Muscle of leg (tissue), 11 donors: ENCODE results near the gene PIH1D2. TPM values are rescaled to one million over a fixed set of nuclear protein-coding genes. Genes with fewer than 3 reads are reported as not detected.
A peak's percentile ranks its signal among the peaks of the same experiment; 100 is the strongest.
"Not testable (repeated sequence)": the region's sequence is repeated elsewhere in the genome, so short reads cannot be mapped to it uniquely, and the experiment has no call there.

Source experiments
- DNase-seq: peaks from one replicate; pipeline ENCODE4 v3.0.0; 2013
- H3K27ac ChIP-seq: one replicate; pipeline ENCODE4 v1.5.1; 2013; ENCODE audit warnings: mild to moderate bottlenecking, low read length, control low read depth
- H3K27me3 ChIP-seq: one replicate; pipeline ENCODE4 v1.6.1; 2013; ENCODE audit warnings: low read length; ENCODE audit not compliant: control insufficient read depth, insufficient read depth
- H3K36me3 ChIP-seq: one replicate; pipeline ENCODE4 v1.6.1; 2013; ENCODE audit warnings: low read length; ENCODE audit not compliant: control insufficient read depth, insufficient read depth
- H3K4me1 ChIP-seq: one replicate; pipeline ENCODE4 v1.6.1; 2013; ENCODE audit warnings: low read length; ENCODE audit not compliant: control insufficient read depth, insufficient read depth
- H3K4me3 ChIP-seq: one replicate; pipeline ENCODE4 v1.5.1; 2013; ENCODE audit warnings: low read length, control low read depth
- H3K9me3 ChIP-seq: replicated peaks from 2 replicates; pipeline ENCODE4 v1.6.1; 2013; ENCODE audit warnings: low read depth, low read length; ENCODE audit not compliant: control insufficient read depth
- WGBS: methylation state at CpG from one replicate; pipeline ENCODE4 v1.1.5; 2013; ENCODE audit warnings: missing lambda C conversion rate; ENCODE audit not compliant: insufficient coverage; 5-methylcytosine and 5-hydroxymethylcytosine counted together
- polyA plus RNA-seq, 8 donors: library from polyadenylated mRNA; unstranded; fragments of 120-200 nt; gene quantifications; one replicate each; pipeline versions ENCODE4 v1.2.1 to v1.2.3, GENCODE V29; 2013; ENCODE audit warnings: inconsistent platforms in 1 of 8, low replicate concordance in 1 of 8; ENCODE audit not compliant: insufficient read length in 8 of 8, insufficient read depth in 1 of 8
- total RNA-seq: library from RNA; stranded (reverse); fragments of 120-200 nt; gene quantifications from one replicate; pipeline ENCODE4 v1.2.4, GENCODE V29; 2013

Gene PIH1D2
- total and polyA plus RNA-seq, 9 donors, result 1.0 to 1.6 (median 1.2) TPM

- H3K36me3 ChIP-seq, result peaks cover 33% of the 10 kb centered on the region
- no peak overlapping the region for H3K27ac ChIP-seq
- no peak overlapping the region for H3K4me3 ChIP-seq
- no peak for DNase-seq
- H3K4me1 ChIP-seq, result peaks cover 4% of the 10 kb centered on the region
- 63% methylated on average over 1 of the region's 2 CpGs for WGBS
- H3K9me3 ChIP-seq, result no peaks in the 10 kb centered on the region
- no peaks in the 10 kb centered on the region for H3K27me3 ChIP-seq
Measured at GRCh38 chr11:112029460-112029859, 44.4 kb downstream of the PIH1D2 start.

DNA sequence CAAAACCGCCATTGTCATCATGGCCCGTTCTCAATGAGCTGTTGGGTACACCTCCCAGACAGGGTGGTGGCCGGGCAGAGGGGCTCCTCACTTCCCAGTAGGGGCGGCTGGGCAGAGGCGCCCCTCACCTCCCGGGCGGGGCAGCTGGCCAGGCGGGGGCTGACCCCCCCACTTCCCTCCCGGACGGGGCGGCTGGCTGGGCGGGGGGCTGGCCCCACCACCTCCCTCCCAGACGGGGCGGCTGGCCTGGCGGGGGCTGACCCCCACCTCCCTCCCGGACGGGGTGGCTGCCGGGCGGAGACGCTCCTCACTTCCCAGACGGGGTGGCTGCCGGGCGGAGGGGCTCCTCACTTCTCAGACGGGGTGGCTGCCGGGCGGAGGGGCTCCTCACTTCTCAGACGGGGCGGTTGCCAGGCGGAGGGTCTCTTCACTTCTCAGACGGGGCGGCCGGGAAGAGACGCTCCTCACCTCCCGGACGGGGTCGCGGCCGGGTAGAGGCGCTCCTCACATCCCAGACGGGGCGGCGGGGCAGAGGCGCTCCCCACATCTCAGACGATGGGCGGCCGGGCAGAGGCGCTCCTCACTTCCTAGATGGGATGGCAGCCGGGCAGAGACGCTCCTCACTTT is 46.9 kb downstream of the PIH1D2 start:
- H3K4me1 ChIP-seq, DNase-seq, H3K27me3 ChIP-seq, H3K27ac ChIP-seq, H3K9me3 ChIP-seq, H3K4me3 ChIP-seq: not testable (repeated sequence)
- 100% methylated on average over 2 of the region's 49 CpGs for WGBS
- peaks cover 22% of the 10 kb centered on the region for H3K36me3 ChIP-seq

- no peaks in the 10 kb centered on the region for H3K9me3 ChIP-seq
- H3K36me3 ChIP-seq, result peaks cover 22% of the 10 kb centered on the region
- no peaks in the 10 kb centered on the region for H3K27me3 ChIP-seq
- peak overlapping the region; percentile 97 for H3K27ac ChIP-seq
- H3K4me1 ChIP-seq, result peaks cover 10% of the 10 kb centered on the region
- 0% methylated on average over 7 of the region's 8 CpGs for WGBS
- DNase-seq, result peak; percentile 43
- peak overlapping the region; percentile 83 for H3K4me3 ChIP-seq
Measured at GRCh38 chr11:112025707-112026106, 48.1 kb downstream of the PIH1D2 start.

GRCh38 chr11:112024773-112025678 is 48.8 kb downstream of the PIH1D2 start, which contains the start of gene DLAT:
Gene DLAT, plus strand, starts transcription at chr11:112025408. Its CDS starts 65 bp downstream, at chr11:112025473.
- peak within 1 kb of the TSS; percentile 97 for H3K27ac ChIP-seq
- H3K9me3 ChIP-seq, result no peaks in the 10 kb centered on the region
- WGBS, result 0% methylated on average over 70 of the region's 71 CpGs
- H3K4me1 ChIP-seq, result peaks cover 10% of the 10 kb centered on the region
- no peaks in the 10 kb centered on the region for H3K27me3 ChIP-seq
- peaks cover 20% of the 10 kb centered on the region for H3K36me3 ChIP-seq
- DNase-seq, result peak; percentile 94
- H3K4me3 ChIP-seq, result peak within 1 kb of the TSS; percentile 83

GRCh38 chr11:112024178-112024772 is 49.5 kb downstream of the PIH1D2 start:
- Histone ChIP-seq H3K27me3 (no peaks in the 10 kb centered on the region), H3K4me1 (peaks cover 10% of the 10 kb centered on the region), H3K36me3 (peaks cover 21% of the 10 kb centered on the region), H3K27ac (peak overlapping the region; percentile 97), H3K9me3 (no peaks in the 10 kb centered on the region), H3K4me3 (peak overlapping the region; percentile 83)
- DNase-seq, result peak; percentile 14
- 0% methylated on average over 2 of the region's 10 CpGs for WGBS

- H3K27me3 ChIP-seq, result no peaks in the 10 kb centered on the region
- no peak overlapping the region for H3K4me3 ChIP-seq
- H3K27ac ChIP-seq, result no peak overlapping the region
- WGBS, result 83% methylated on average over 2 of the region's 3 CpGs
- peaks cover 10% of the 10 kb centered on the region for H3K4me1 ChIP-seq
- no peaks in the 10 kb centered on the region for H3K9me3 ChIP-seq
- no peak for DNase-seq
- peaks cover 20% of the 10 kb centered on the region for H3K36me3 ChIP-seq
Measured at GRCh38 chr11:112023104-112023503, 50.7 kb downstream of the PIH1D2 start.

- Histone ChIP-seq H3K4me1 (peaks cover 1% of the 10 kb centered on the region), H3K9me3 (no peaks in the 10 kb centered on the region), H3K36me3 (peaks cover 23% of the 10 kb centered on the region), H3K27me3 (no peaks in the 10 kb centered on the region), H3K27ac (no peak overlapping the region), H3K4me3 (no peak overlapping the region)
- no peak for DNase-seq
- WGBS, result 97% methylated on average over 4 of the region's 5 CpGs
Measured at GRCh38 chr11:112019066-112019465, 54.8 kb downstream of the PIH1D2 start.

Other genes with a start within 250 kb of the PIH1D2 start
- 25.7 TPM for gene ALG9, start 202.4 kb downstream of the PIH1D2 start, total RNA-seq
- gene ALG9, start 202.4 kb downstream of the PIH1D2 start, polyA plus RNA-seq, result 10 to 100 TPM; 21.2 to 29.7 (median 24.9) TPM
- 2.5 TPM for gene FDXACB1, start 194.9 kb downstream of the PIH1D2 start, total RNA-seq
- 1 to 10 TPM; 1.9 to 3.3 (median 2.4) TPM for gene FDXACB1, start 194.9 kb downstream of the PIH1D2 start, polyA plus RNA-seq
- gene CFAP68, start 194.5 kb downstream of the PIH1D2 start, total RNA-seq, result 16.3 TPM
- 10 to 100 TPM; 14.0 to 20.4 (median 17.3) TPM for gene CFAP68, start 194.5 kb downstream of the PIH1D2 start, polyA plus RNA-seq
- gene CRYAB, start 162.2 kb downstream of the PIH1D2 start, total RNA-seq, result 226 TPM
- gene CRYAB, start 162.2 kb downstream of the PIH1D2 start, polyA plus RNA-seq, result 100 to 1,000 TPM; 512 to 708 (median 632) TPM
- 63.2 TPM for gene HSPB2, start 161.3 kb downstream of the PIH1D2 start, total RNA-seq
- gene HSPB2, start 161.3 kb downstream of the PIH1D2 start, polyA plus RNA-seq, result 100 to 1,000 TPM in 1 of 8 donors, 10 to 100 TPM in 7; 61.2 to 101 (median 83.2) TPM
- 0.93 TPM for gene C11orf52, start 155.1 kb downstream of the PIH1D2 start, total RNA-seq
- 1 to 10 TPM; 1.7 to 4.8 (median 2.3) TPM for gene C11orf52, start 155.1 kb downstream of the PIH1D2 start, polyA plus RNA-seq
- gene DIXDC1, start 136.7 kb downstream of the PIH1D2 start, total RNA-seq, result 16.0 TPM
- gene DIXDC1, start 136.7 kb downstream of the PIH1D2 start, polyA plus RNA-seq, result 10 to 100 TPM; 13.1 to 23.6 (median 15.7) TPM
- 34.5 TPM for gene DLAT, start 48.6 kb downstream of the PIH1D2 start, total RNA-seq
- gene DLAT, start 48.6 kb downstream of the PIH1D2 start, polyA plus RNA-seq, result 10 to 100 TPM; 27.6 to 40.9 (median 37.6) TPM
- 25.5 TPM for gene NKAPD1, start 282 bp upstream of the PIH1D2 start, total RNA-seq
- 10 to 100 TPM; 26.3 to 33.1 (median 29.5) TPM for gene NKAPD1, start 282 bp upstream of the PIH1D2 start, polyA plus RNA-seq
- gene TIMM8B, start 12.7 kb upstream of the PIH1D2 start, total RNA-seq, result 77.2 TPM
- gene TIMM8B, start 12.7 kb upstream of the PIH1D2 start, polyA plus RNA-seq, result 10 to 100 TPM; 46.6 to 60.5 (median 52.8) TPM
- gene SDHD, start 12.9 kb upstream of the PIH1D2 start, total RNA-seq, result 86.3 TPM
- 100 to 1,000 TPM in 3 of 8 donors, 10 to 100 TPM in 5; 86.4 to 109 (median 99.4) TPM for gene SDHD, start 12.9 kb upstream of the PIH1D2 start, polyA plus RNA-seq
- 0.31 TPM for gene IL18, start 90.1 kb upstream of the PIH1D2 start, total RNA-seq
- 1 to 10 TPM in 3 of 8 donors, under 1 TPM in 5; 0.41 to 3.8 (median 0.69) TPM for gene IL18, start 90.1 kb upstream of the PIH1D2 start, polyA plus RNA-seq
- 0.22 TPM for gene TEX12, start 93.4 kb upstream of the PIH1D2 start, total RNA-seq
- under 1 TPM in 5 of 8 donors, not detected in 3; 0.14 to 0.29 (median 0.23) TPM for gene TEX12, start 93.4 kb upstream of the PIH1D2 start, polyA plus RNA-seq
- gene BCO2, start 101.5 kb upstream of the PIH1D2 start, total RNA-seq, result 8.3 TPM
- gene BCO2, start 101.5 kb upstream of the PIH1D2 start, polyA plus RNA-seq, result 10 to 100 TPM in 1 of 8 donors, 1 to 10 TPM in 7; 5.3 to 13.6 (median 8.7) TPM
- gene PTS, start 152.4 kb upstream of the PIH1D2 start, total RNA-seq, result 23.1 TPM
- gene PTS, start 152.4 kb upstream of the PIH1D2 start, polyA plus RNA-seq, result 10 to 100 TPM; 14.9 to 26.3 (median 19.0) TPM
- not detected for gene PLET1, start 186.8 kb upstream of the PIH1D2 start, total RNA-seq
- not detected for gene PLET1, start 186.8 kb upstream of the PIH1D2 start, polyA plus RNA-seq